ENCODE data around the gene PLPPR1. TPM values are rescaled to one million over a fixed set of nuclear protein-coding genes. Genes with fewer than 3 reads are reported as not detected.

Gene PLPPR1
- total and polyA plus RNA-seq, 9 donors = 0.07 to 1.1 (median 0.14) TPM; not detected in 5

DNA sequence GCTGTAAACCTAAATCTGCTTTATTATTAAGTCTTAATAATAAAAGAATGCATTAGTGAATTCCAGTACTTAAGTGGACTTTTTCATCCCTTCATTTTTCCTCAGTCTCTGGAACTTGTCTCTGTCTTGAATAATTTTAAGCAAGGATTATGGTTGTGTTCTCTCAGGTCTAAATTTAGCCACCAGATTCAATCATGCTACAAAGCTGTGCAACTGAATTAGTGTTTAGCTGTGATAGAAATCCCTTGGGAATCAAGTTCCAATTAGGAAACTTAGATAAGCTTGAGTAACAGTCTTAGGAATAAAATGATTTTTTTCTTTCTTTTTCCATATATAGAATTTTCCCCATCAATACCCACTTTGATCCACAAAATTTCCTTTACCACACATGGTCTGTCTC, 104.3 kb downstream of the PLPPR1 start:
- Histone ChIP-seq H3K27me3 (no peaks in the 10 kb centered on the region), H3K36me3 (no peaks in the 10 kb centered on the region), H3K4me3 (no peak overlapping the region), H3K27ac (no peak overlapping the region), H3K9me3 (no peaks in the 10 kb centered on the region), H3K4me1 (ENCODE audit: insufficient read depth) (no peaks in the 10 kb centered on the region)
- intact Hi-C loops (cut with DNase I) = no loop called here
- DNase-seq = no peak
- no peak for TF ChIP-seq POLR2A (IDR thresholded peaks at IDR 0.05)
- TF ChIP-seq, protein P1, sequence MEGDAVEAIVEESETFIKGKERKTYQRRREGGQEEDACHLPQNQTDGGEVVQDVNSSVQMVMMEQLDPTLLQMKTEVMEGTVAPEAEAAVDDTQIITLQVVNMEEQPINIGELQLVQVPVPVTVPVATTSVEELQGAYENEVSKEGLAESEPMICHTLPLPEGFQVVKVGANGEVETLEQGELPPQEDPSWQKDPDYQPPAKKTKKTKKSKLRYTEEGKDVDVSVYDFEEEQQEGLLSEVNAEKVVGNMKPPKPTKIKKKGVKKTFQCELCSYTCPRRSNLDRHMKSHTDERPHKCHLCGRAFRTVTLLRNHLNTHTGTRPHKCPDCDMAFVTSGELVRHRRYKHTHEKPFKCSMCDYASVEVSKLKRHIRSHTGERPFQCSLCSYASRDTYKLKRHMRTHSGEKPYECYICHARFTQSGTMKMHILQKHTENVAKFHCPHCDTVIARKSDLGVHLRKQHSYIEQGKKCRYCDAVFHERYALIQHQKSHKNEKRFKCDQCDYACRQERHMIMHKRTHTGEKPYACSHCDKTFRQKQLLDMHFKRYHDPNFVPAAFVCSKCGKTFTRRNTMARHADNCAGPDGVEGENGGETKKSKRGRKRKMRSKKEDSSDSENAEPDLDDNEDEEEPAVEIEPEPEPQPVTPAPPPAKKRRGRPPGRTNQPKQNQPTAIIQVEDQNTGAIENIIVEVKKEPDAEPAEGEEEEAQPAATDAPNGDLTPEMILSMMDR (IDR thresholded peaks at IDR 0.05) = no peak
- no peak for TF ChIP-seq EP300 (IDR thresholded peaks at IDR 0.05)

DNA sequence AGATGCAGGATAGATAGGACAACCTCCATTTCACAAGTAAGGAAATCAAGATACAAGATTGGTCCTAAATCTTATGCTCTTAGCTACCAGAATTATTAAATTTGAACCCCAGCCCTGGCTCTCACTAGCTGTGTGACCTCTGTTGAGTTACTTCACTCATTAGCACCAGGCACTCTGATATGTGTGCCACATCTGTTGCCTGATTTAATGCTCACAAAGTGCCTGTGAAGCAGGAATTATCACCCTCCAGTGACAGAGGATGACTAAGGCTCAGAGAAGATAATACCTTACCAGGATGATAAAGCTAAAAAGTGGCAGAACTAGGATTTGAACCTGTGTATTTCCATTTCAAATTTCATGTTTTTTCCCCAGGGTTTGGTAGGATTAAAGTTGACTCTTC, 110.0 kb downstream of the PLPPR1 start:
- TF ChIP-seq, protein P1 (IDR thresholded peaks at IDR 0.05) = no peak
- TF ChIP-seq POLR2A (IDR thresholded peaks at IDR 0.05) (no peak), EP300 (IDR thresholded peaks at IDR 0.05) (no peak)
- Histone ChIP-seq H3K36me3 (no peaks in the 10 kb centered on the region), H3K9me3 (no peaks in the 10 kb centered on the region), H3K27me3 (no peaks in the 10 kb centered on the region), H3K27ac (no peak overlapping the region), H3K4me3 (no peak overlapping the region), H3K4me1 (ENCODE audit: insufficient read depth) (no peaks in the 10 kb centered on the region)
- DNase-seq = no peak
- intact Hi-C loops (cut with DNase I) = no loop called here

DNA sequence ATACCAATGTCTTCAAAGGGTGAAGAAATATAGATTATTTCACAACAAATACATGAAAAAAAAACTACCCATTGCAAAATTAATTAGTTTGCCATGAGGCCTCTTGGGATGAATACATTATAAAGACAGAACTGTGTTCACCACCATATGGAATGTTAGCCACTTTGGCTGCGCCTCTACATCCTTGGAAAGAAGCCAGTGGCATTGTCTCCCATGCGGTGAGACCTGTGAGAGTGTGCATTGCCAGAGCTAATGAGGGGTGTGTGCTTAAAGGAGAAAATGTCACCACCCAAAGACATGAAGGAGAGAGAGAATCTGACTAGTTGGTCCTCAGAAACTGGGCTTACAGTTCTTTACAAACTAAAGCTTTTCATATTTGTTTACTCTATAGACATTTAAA, 110.6 kb downstream of the PLPPR1 start:
- DNase-seq = no peak
- no peak for TF ChIP-seq POLR2A (IDR thresholded peaks at IDR 0.05)
- TF ChIP-seq, protein P1 (IDR thresholded peaks at IDR 0.05) = no peak
- no peak for TF ChIP-seq EP300 (IDR thresholded peaks at IDR 0.05)
- Histone ChIP-seq H3K9me3 (no peaks in the 10 kb centered on the region), H3K27me3 (no peaks in the 10 kb centered on the region), H3K4me3 (no peak overlapping the region), H3K27ac (no peak overlapping the region), H3K36me3 (no peaks in the 10 kb centered on the region), H3K4me1 (ENCODE audit: insufficient read depth) (no peaks in the 10 kb centered on the region)
- intact Hi-C loops (cut with DNase I) = no loop called here
- 71 to 79% (median 73%) methylated on average over 2 of the region's 2 CpGs for WGBS, 3 donors

DNA sequence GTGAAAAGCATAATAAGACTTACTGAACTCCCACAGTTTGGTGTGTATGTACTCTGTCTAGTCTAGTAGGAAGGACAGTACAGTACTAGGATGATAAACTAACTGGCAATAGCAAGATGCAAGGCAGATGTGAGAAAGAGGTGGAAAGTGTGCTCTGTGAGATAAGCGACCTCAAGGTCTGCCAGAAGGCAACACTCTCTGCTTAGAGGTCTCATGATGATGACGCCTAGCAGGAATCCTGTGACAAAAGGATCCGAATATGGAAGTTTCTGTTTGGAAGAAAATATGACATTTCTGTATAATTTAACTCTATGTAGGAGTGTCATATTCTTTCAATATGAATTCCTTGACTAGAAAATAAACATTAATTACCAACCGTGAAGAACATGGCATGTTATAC, 112.2 kb downstream of the PLPPR1 start:
- Histone ChIP-seq H3K4me3 (no peak overlapping the region), H3K9me3 (no peaks in the 10 kb centered on the region), H3K27ac (no peak overlapping the region), H3K4me1 (ENCODE audit: insufficient read depth) (no peaks in the 10 kb centered on the region), H3K36me3 (no peaks in the 10 kb centered on the region), H3K27me3 (no peaks in the 10 kb centered on the region)
- 12 to 27% (median 18%) methylated on average over 4 of the region's 4 CpGs for WGBS, 3 donors
- DNase-seq = no peak
- intact Hi-C loops (cut with DNase I) = no loop called here
- TF ChIP-seq EP300 (IDR thresholded peaks at IDR 0.05) (no peak), POLR2A (IDR thresholded peaks at IDR 0.05) (no peak)
- TF ChIP-seq, protein P1 (IDR thresholded peaks at IDR 0.05) = no peak

DNA sequence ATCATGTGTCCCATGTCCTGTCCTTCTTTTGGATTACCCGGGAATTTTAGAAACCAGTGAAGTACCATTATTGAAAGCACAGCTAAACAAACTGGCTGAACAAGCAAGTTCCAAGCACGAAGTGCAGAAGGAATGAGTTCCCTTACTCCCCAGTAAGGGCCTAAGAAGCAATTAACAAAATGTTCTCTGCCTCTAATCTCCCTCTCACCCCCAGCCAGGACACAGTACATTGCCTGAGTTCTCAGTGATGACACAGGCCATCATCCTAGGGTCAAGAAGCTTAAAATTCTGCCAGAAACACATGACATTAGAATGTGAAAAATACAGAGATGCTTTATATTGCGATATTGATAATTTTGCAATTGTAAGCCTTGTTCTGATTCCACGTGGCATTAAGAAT, 118.0 kb downstream of the PLPPR1 start:
- Histone ChIP-seq H3K27ac (no peak overlapping the region), H3K36me3 (no peaks in the 10 kb centered on the region), H3K4me1 (ENCODE audit: insufficient read depth) (no peaks in the 10 kb centered on the region), H3K27me3 (no peaks in the 10 kb centered on the region), H3K4me3 (no peak overlapping the region), H3K9me3 (no peaks in the 10 kb centered on the region)
- 63 to 74% (median 68%) methylated on average over 4 of the region's 4 CpGs for WGBS, 3 donors
- no peak for DNase-seq
- intact Hi-C loops (cut with DNase I) = no loop called here
- TF ChIP-seq, protein P1 (IDR thresholded peaks at IDR 0.05) = no peak
- TF ChIP-seq EP300 (IDR thresholded peaks at IDR 0.05) (no peak), POLR2A (IDR thresholded peaks at IDR 0.05) (no peak)
